ENCODE results near the gene HADHB. TPM values are rescaled to one million over a fixed set of nuclear protein-coding genes. Genes with fewer than 3 reads are reported as not detected.

HADHB gene
- total RNA-seq, 1 experiment from 2014 or later = 65.5 TPM

- Histone ChIP-seq H3K36me3 (ENCODE audit: control insufficient read depth in 1 of 2, insufficient read depth in 2 of 2, low read length in 2 of 2) (peaks cover 10 to 20% of the 10 kb centered on the region in 2 experiments; a peak in 3 of 4 replicates), H3K4me2 (ENCODE audit: low read length) (no peak overlapping the region), H3K27me3 (ENCODE audit: insufficient read depth, low read length) (no peaks in the 10 kb centered on the region), H3K9ac (ENCODE audit: low read length) (no peak overlapping the region), H3K4me3 (replicated peaks in 1 of 2; ENCODE audit: low read depth in 1 of 2, low read length in 2 of 2) (no peak overlapping the region), H3K79me2 (ENCODE audit: insufficient read depth, low read length) (no peaks in the 10 kb centered on the region), H3K9me3 (ENCODE audit: control insufficient read depth in 1 of 2, insufficient read depth in 1 of 2, low read depth in 1 of 2, low read length in 2 of 2) (0 out of 4 replicates have a peak, but pooled peaks cover 0 to 4% of the 10 kb centered on the region in 2 experiments), H3K4me1 (ENCODE audit: control insufficient read depth in 1 of 2, insufficient read depth in 2 of 2, low read length in 2 of 2) (no peaks in the 10 kb centered on the region), H3K9me2 (ENCODE audit: insufficient read depth) (no peaks in the 10 kb centered on the region), H3K27ac (ENCODE audit: low read depth, low read length) (no peak overlapping the region), H2AFZ (ENCODE audit: low read depth, low read length, poor library complexity, severe bottlenecking) (no peak overlapping the region), H4K20me1 (ENCODE audit: insufficient read depth) (no peaks in the 10 kb centered on the region)
- ChIA-PET RAD21 (ENCODE audit: low non-redundant PET in 1 of 2, low total read pairs in 2 of 2, uncharacterized antibody in 2 of 2, unreplicated experiment in 2 of 2) (no interaction called here), POLR2A (no interaction called here), CTCF (no interaction called here)
- intact Hi-C loops (cut with micrococcal nuclease) = no loop called here
- no peak for DNase-seq (ENCODE audit: low read depth, low spot score)
- no peak for ATAC-seq
- TF ChIP-seq SP1 (IDR thresholded peaks at IDR 0.05; ENCODE audit: low read depth) (no peak), EZH2phosphoT487 (IDR thresholded peaks at IDR 0.05; ENCODE audit: borderline replicate concordance) (no peak), POLR2AphosphoS5 (IDR thresholded peaks at IDR 0.05; ENCODE audit: low read depth, low read length) (no peak), JUND (IDR thresholded peaks at IDR 0.05) (no peak), ELF1 (IDR thresholded peaks at IDR 0.05; ENCODE audit: borderline replicate concordance, low read depth) (no peak), SIN3A (IDR thresholded peaks at IDR 0.05; ENCODE audit: low read depth) (no peak), MAX (IDR thresholded peaks at IDR 0.05) (no peak), YY1 (IDR thresholded peaks at IDR 0.05; ENCODE audit: extremely low read depth, insufficient replicate concordance, low read depth, low read length) (no peak), SRF (IDR thresholded peaks at IDR 0.05; ENCODE audit: low read depth) (no peak), FOSL1 (IDR thresholded peaks at IDR 0.05; ENCODE audit: low read depth) (no peak), CBX3 (IDR thresholded peaks at IDR 0.05; ENCODE audit: low read depth) (no peak), RAD21 (IDR thresholded peaks at IDR 0.05; ENCODE audit: low read depth) (no peak), REST (IDR thresholded peaks at IDR 0.05; ENCODE audit: low read depth) (no peak), ZFX (IDR thresholded peaks at IDR 0.05) (no peak), EGR1 (IDR thresholded peaks at IDR 0.05; ENCODE audit: low read depth) (no peak), ZNF274 (IDR thresholded peaks at IDR 0.05; ENCODE audit: low read depth, low read length) (no peak)
- TF ChIP-seq, protein P1, sequence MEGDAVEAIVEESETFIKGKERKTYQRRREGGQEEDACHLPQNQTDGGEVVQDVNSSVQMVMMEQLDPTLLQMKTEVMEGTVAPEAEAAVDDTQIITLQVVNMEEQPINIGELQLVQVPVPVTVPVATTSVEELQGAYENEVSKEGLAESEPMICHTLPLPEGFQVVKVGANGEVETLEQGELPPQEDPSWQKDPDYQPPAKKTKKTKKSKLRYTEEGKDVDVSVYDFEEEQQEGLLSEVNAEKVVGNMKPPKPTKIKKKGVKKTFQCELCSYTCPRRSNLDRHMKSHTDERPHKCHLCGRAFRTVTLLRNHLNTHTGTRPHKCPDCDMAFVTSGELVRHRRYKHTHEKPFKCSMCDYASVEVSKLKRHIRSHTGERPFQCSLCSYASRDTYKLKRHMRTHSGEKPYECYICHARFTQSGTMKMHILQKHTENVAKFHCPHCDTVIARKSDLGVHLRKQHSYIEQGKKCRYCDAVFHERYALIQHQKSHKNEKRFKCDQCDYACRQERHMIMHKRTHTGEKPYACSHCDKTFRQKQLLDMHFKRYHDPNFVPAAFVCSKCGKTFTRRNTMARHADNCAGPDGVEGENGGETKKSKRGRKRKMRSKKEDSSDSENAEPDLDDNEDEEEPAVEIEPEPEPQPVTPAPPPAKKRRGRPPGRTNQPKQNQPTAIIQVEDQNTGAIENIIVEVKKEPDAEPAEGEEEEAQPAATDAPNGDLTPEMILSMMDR (IDR thresholded peaks at IDR 0.05 in 2 of 3, conservative IDR thresholded peaks at IDR 0.05 in 1 of 3; ENCODE audit: borderline replicate concordance in 1 of 3, insufficient read depth in 1 of 3, low read depth in 2 of 3, low read length in 2 of 3) = no peak
- TF ChIP-seq, protein P2, sequence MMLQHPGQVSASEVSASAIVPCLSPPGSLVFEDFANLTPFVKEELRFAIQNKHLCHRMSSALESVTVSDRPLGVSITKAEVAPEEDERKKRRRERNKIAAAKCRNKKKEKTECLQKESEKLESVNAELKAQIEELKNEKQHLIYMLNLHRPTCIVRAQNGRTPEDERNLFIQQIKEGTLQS (IDR thresholded peaks at IDR 0.05) = no peak
- BruUV-seq (replicated peaks) = no TSS peak
These were observed 28.2 kb upstream of the HADHB start for GRCh38 chr2:26216587-26216986.

Measured in HCT116 (cell line).